Endothelial cell of umbilical vein (primary cell): ENCODE results near the gene CARMIL3. TPM values are rescaled to one million over a fixed set of nuclear protein-coding genes. Genes with fewer than 3 reads are reported as not detected.

Experiments
- BruUV-seq: library from RNA; stranded (reverse); fragments of 400-500 nt; replicated peaks from 2 replicates; lab custom pipeline; 2021; lab: Mats Ljungman, UMichigan
- CTCF ChIA-PET: fragments of 300-600, 350-600 bp; sonication (Branson Sonifier 250); formaldehyde crosslinking; loops from one replicate; lab custom pipeline; 2021; ENCODE audit warnings: antibody characterized with exemption, inconsistent platforms; lab: Charles Lee
- POLR2A ChIA-PET: fragments of 300-600, 350-600 bp; sonication (Branson Sonifier 250); formaldehyde crosslinking; loops from one replicate; lab custom pipeline; 2021; ENCODE audit warnings: antibody characterized with exemption, inconsistent platforms; lab: Charles Lee
- DNase-seq: peaks from one replicate; pipeline ENCODE4 v3.0.0-alpha.2; 2011; ENCODE audit warnings: low read depth, low spot score
- FAIRE-seq: peaks from 2 replicates; lab custom pipeline; 2011; peaks lifted over from hg19 to GRCh38; lab: Jason Lieb, UNC
- H2AFZ ChIP-seq: 2 replicates; pipeline ENCODE4 v1.6.0; 2012; ENCODE audit warnings: low read depth, low read length, control low read depth, inconsistent platforms
- H3K27ac ChIP-seq: 2 replicates; pipeline ENCODE4 v1.5.1; 2011; ENCODE audit warnings: low read depth, mild to moderate bottlenecking, control low read depth, low read length, moderate library complexity; ENCODE audit not compliant: insufficient read depth
- H3K27me3 ChIP-seq, 2 experiments: 2 replicates each; pipeline versions ENCODE4 v1.6.0 to v1.6.1; 2011; ENCODE audit warnings: low read length in 2 of 2, mixed read lengths in 1 of 2; ENCODE audit not compliant: control insufficient read depth in 2 of 2, insufficient read depth in 2 of 2
- H3K36me3 ChIP-seq, 2 experiments: 2 replicates in 1 of 2; 3 replicates in 1 of 2; pipeline ENCODE4 v1.5.1; 2011; ENCODE audit warnings: low read length in 2 of 2, mild to moderate bottlenecking in 1 of 2, moderate library complexity in 1 of 2; ENCODE audit not compliant: control insufficient read depth in 2 of 2, insufficient read depth in 2 of 2; ENCODE audit errors: extremely low read depth in 1 of 2
- H3K4me1 ChIP-seq: 3 replicates; pipeline ENCODE4 v1.5.1; 2011; ENCODE audit warnings: mild to moderate bottlenecking, low read length; ENCODE audit not compliant: control insufficient read depth, insufficient read depth; ENCODE audit errors: extremely low read depth
- H3K4me2 ChIP-seq: 2 replicates; pipeline ENCODE4 v1.6.1; 2011; ENCODE audit warnings: low read length, control low read depth, mixed read lengths; ENCODE audit not compliant: insufficient read depth
- H3K4me3 ChIP-seq, 3 experiments: fragments of 200-600 bp in 1 of 3; sonication (generic), shearing (Covaris generic) in 1 of 3; replicated peaks in 1 of 3; 2 replicates each; pipeline ENCODE4 v1.5.1; 2011 to 2016; ENCODE audit warnings: control low read depth in 3 of 3, low read length in 3 of 3, mild to moderate bottlenecking in 2 of 3, inconsistent platforms in 1 of 3, low read depth in 1 of 3, moderate library complexity in 1 of 3; ENCODE audit not compliant: insufficient read depth in 1 of 3
- H3K79me2 ChIP-seq: 2 replicates; pipeline ENCODE4 v1.6.0; 2012; ENCODE audit warnings: low read length, inconsistent platforms; ENCODE audit not compliant: control insufficient read depth, insufficient read depth
- H3K9ac ChIP-seq: replicated peaks from 2 replicates; pipeline ENCODE3; 2011; ENCODE audit warnings: low read length, control low read depth; ENCODE audit not compliant: insufficient read depth; ENCODE audit errors: extremely low read depth
- H3K9me1 ChIP-seq: replicated peaks from 3 replicates; pipeline ENCODE4 v1.6.0; 2011; ENCODE audit warnings: mild to moderate bottlenecking, low read length; ENCODE audit not compliant: control insufficient read depth, insufficient read depth; ENCODE audit errors: extremely low read depth
- H3K9me3 ChIP-seq: replicated peaks from 2 replicates; pipeline ENCODE4 v1.5.1; 2012; ENCODE audit warnings: low read length, inconsistent platforms; ENCODE audit not compliant: control insufficient read depth, insufficient read depth
- H4K20me1 ChIP-seq: replicated peaks from 2 replicates; pipeline ENCODE3; 2011; ENCODE audit warnings: mild to moderate bottlenecking, low read length; ENCODE audit not compliant: control insufficient read depth, insufficient read depth; ENCODE audit errors: extremely low read depth
- CTCF ChIP-seq, 2 donors: IDR thresholded peaks; 1 replicate in 1 of 2; 2 replicates in 1 of 2; pipeline ENCODE4 v1.5.1; 2011; ENCODE audit warnings: low read length in 2 of 2, mild to moderate bottlenecking in 2 of 2, moderate library complexity in 2 of 2, control low read depth in 1 of 2, inconsistent platforms in 1 of 2, low read depth in 1 of 2; ENCODE audit not compliant: insufficient read depth in 1 of 2; ENCODE audit errors: extremely low read depth in 1 of 2
- EZH2 ChIP-seq: IDR thresholded peaks from 2 replicates; pipeline ENCODE4 v1.6.1; 2012; ENCODE audit warnings: borderline replicate concordance, low read depth, mild to moderate bottlenecking, moderate library complexity, low read length, inconsistent platforms; ENCODE audit not compliant: severe bottlenecking
- GATA2 ChIP-seq: IDR thresholded peaks from 2 replicates; pipeline ENCODE4 v1.7.0; 2011; ENCODE audit warnings: low read depth, mild to moderate bottlenecking, moderate library complexity, mixed read lengths, low read length; ENCODE audit not compliant: insufficient read length, insufficient read depth
- JUN ChIP-seq: IDR thresholded peaks from 2 replicates; pipeline ENCODE4 v1.6.1; 2011; ENCODE audit warnings: borderline replicate concordance, low read depth; ENCODE audit not compliant: insufficient read length, insufficient read depth
- MYC ChIP-seq: IDR thresholded peaks from one replicate; pipeline ENCODE4 v1.6.1; 2011; ENCODE audit warnings: mild to moderate bottlenecking, low read depth, low read length
- POLR2AphosphoS5 ChIP-seq: IDR thresholded peaks from 2 replicates; pipeline ENCODE4 v1.6.1; 2012; ENCODE audit warnings: low read depth, mild to moderate bottlenecking, control low read depth, low read length, moderate library complexity; ENCODE audit not compliant: insufficient read depth
- dilution Hi-C: fragments of 300-500 bp; cut with MboI; formaldehyde crosslinking; loops from one replicate; pipeline ENCODE4 v1.15.0; 2019; ENCODE audit warnings: low sequenced_read_pairs; ENCODE audit not compliant: extremely low pct_ligation_motif_present
- intact Hi-C: fragments of 100-400 bp; cut with micrococcal nuclease; formaldehyde crosslinking; loops from one replicate; pipeline ENCODE4 v1.10.0; 2022
- polyA plus RNA-seq, 4 experiments: library from polyadenylated mRNA; depleted of rRNA in 3 of 4; stranded (reverse) in 3 of 4; unstranded in 1 of 4; fragments of >200 nt; gene quantifications; 2 replicates each; pipeline versions ENCODE4 v1.2.1 to v1.2.3, GENCODE V29; 2011 to 2012; ENCODE audit warnings: missing spikeins in 1 of 4
- total RNA-seq: library from RNA; stranded (reverse); gene quantifications from 2 replicates; pipeline ENCODE4 v1.2.3, GENCODE V29; 2021
- TF ChIP-seq, protein P1 (sequence below): IDR thresholded peaks from 2 replicates; pipeline ENCODE4 v1.6.1; 2011; ENCODE audit not compliant: insufficient read depth, insufficient read length

The CARMIL3 gene
- total and polyA plus RNA-seq, 2 donors (not counting 3 experiments of a cell fraction or from before 2014, with no cell fraction given): 0.03 TPM; not detected in 1

DNA sequence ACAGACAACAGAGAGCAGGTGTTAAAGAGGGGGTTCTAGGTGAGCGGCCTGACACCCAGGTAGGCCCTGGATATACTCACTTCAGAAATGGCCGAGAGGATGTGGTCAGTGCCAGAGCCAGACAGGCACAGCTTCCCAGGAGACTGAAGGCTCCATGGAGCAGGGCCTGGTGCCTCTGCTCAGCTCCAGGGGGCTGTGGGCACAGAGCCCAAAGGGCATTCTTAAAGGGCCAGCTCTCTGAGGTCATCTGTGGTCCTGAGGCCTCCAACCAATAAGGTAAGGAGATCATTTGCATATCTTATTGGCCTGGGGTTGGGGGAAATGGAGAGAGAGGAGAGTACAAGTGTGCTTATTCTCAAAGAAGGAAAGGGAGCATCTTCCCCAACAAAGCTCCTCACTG is 32.6 kb downstream of the CARMIL3 start:
- Histone ChIP-seq H4K20me1 (no peaks in the 10 kb centered on the region), H3K4me3 (no peak overlapping the region), H3K9ac (no peak overlapping the region), H3K4me2 (no peak overlapping the region), H3K27ac (no peak overlapping the region), H3K36me3 (no peaks in the 10 kb centered on the region), H3K9me1 (no peaks in the 10 kb centered on the region), H3K79me2 (no peaks in the 10 kb centered on the region), H3K27me3 (peaks cover 27 to 30% of the 10 kb centered on the region in 2 experiments), H3K4me1 (no peaks in the 10 kb centered on the region), H2AFZ (no peak overlapping the region), H3K9me3 (no peaks in the 10 kb centered on the region)
- dilution Hi-C loops (no loop called here), intact Hi-C loops (no loop called here)
- BruUV-seq: no TSS peak
- no peak for TF ChIP-seq GATA2
- no peak for TF ChIP-seq JUN
- no peak for TF ChIP-seq EZH2
- TF ChIP-seq POLR2AphosphoS5: no peak
- TF ChIP-seq CTCF (IDR thresholded peaks at IDR 0.05; ENCODE audit: extremely low read depth in 1 of 2, insufficient read depth in 1 of 2, low read depth in 1 of 2, low read length in 2 of 2): no peak
- TF ChIP-seq MYC: no peak
- TF ChIP-seq, protein P1, sequence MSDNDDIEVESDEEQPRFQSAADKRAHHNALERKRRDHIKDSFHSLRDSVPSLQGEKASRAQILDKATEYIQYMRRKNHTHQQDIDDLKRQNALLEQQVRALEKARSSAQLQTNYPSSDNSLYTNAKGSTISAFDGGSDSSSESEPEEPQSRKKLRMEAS: no peak
- DNase-seq (no peak), FAIRE-seq (no peak)
- CTCF ChIA-PET: interaction anchor here (0.8 to 1.9 kb wide), 3 partner anchors 18 to 26 kb away, joined by 3 to 5 read pairs (median 4); no protein-coding TSS in a partner anchor
- POLR2A ChIA-PET: no interaction called here
